ENCODE results near the gene SHISA6. TPM values are rescaled to one million over a fixed set of nuclear protein-coding genes. Genes with fewer than 3 reads are reported as not detected.

SHISA6 gene
- total RNA-seq, 2 donors from 2014 or later = not detected

- Mint-ChIP-seq H3K27ac (no peak overlapping the region), H3K36me3 (peaks cover 0 to 5% of the 10 kb centered on the region in 2 donors), H3K9me3 (peaks cover 20 to 21% of the 10 kb centered on the region in 2 donors)
- no peak for ATAC-seq
- DNase-seq (ENCODE audit: low spot score in 2 of 2) = no peak
Measured at GRCh38 chr17:11353601-11354000, 112.6 kb downstream of the SHISA6 start.

- Mint-ChIP-seq H3K27ac (no peak overlapping the region), H3K36me3 (peaks cover 0 to 4% of the 10 kb centered on the region in 2 donors), H3K9me3 (peaks cover 11 to 15% of the 10 kb centered on the region in 2 donors)
- ATAC-seq = no peak
- DNase-seq (ENCODE audit: low spot score in 2 of 2) = no peak
Measured at GRCh38 chr17:11356371-11356770, 115.4 kb downstream of the SHISA6 start.

GRCh38 chr17:11363565-11364117 is 122.6 kb downstream of the SHISA6 start:
- Mint-ChIP-seq H3K9me3 (no peaks in the 10 kb centered on the region), H3K27ac (no peak overlapping the region), H3K36me3 (no peaks in the 10 kb centered on the region)
- DNase-seq (ENCODE audit: low spot score in 2 of 2) = no peak
- no peak for ATAC-seq

GRCh38 chr17:11366272-11366850 is 125.3 kb downstream of the SHISA6 start:
- peaks cover 0 to 9% of the 10 kb centered on the region in 2 donors for H3K9me3 Mint-ChIP-seq
- no peak for DNase-seq (ENCODE audit: low spot score in 2 of 2)
- no peak for ATAC-seq
- H3K36me3 Mint-ChIP-seq = no peaks in the 10 kb centered on the region
- no peak overlapping the region for H3K27ac Mint-ChIP-seq

- DNase-seq (ENCODE audit: low spot score in 2 of 2) (no peak), ATAC-seq (no peak)
- H3K9me3 Mint-ChIP-seq = peaks cover 5 to 13% of the 10 kb centered on the region in 2 donors
- no peaks in the 10 kb centered on the region for H3K36me3 Mint-ChIP-seq
- H3K27ac Mint-ChIP-seq = no peak overlapping the region
Measured at GRCh38 chr17:11369575-11369974, 128.6 kb downstream of the SHISA6 start.

- Mint-ChIP-seq H3K9me3 (peaks cover 10 to 13% of the 10 kb centered on the region in 2 donors), H3K36me3 (no peaks in the 10 kb centered on the region), H3K27ac (no peak overlapping the region)
- ATAC-seq (no peak), DNase-seq (ENCODE audit: low spot score in 2 of 2) (no peak)
Measured at GRCh38 chr17:11372692-11373091, 131.7 kb downstream of the SHISA6 start.

- Mint-ChIP-seq H3K9me3 (peaks cover 7 to 11% of the 10 kb centered on the region in 2 donors), H3K27ac (no peak overlapping the region), H3K36me3 (peaks cover 0 to under 1% of the 10 kb centered on the region in 2 donors)
- DNase-seq (ENCODE audit: low spot score in 2 of 2) = no peak
- no peak for ATAC-seq
Measured at GRCh38 chr17:11378506-11378905, 137.5 kb downstream of the SHISA6 start.

GRCh38 chr17:11380761-11381160 is 139.7 kb downstream of the SHISA6 start:
- DNase-seq (ENCODE audit: low spot score in 2 of 2) (no peak), ATAC-seq (no peak)
- peaks cover 0 to 7% of the 10 kb centered on the region in 2 donors for H3K36me3 Mint-ChIP-seq

GRCh38 chr17:11383157-11383556 is 142.1 kb downstream of the SHISA6 start:
- H3K9me3 Mint-ChIP-seq = peaks cover 11 to 34% of the 10 kb centered on the region in 2 donors
- H3K27ac Mint-ChIP-seq = no peak overlapping the region

More at GRCh38 chr17:11380761-11381160, 139.7 kb downstream of the SHISA6 start:
- H3K27ac Mint-ChIP-seq = no peak overlapping the region
- peaks cover 11 to 21% of the 10 kb centered on the region in 2 donors for H3K9me3 Mint-ChIP-seq

GRCh38 chr17:11384131-11384530 is 143.1 kb downstream of the SHISA6 start:
- no peak for DNase-seq (ENCODE audit: low spot score in 2 of 2)
- Mint-ChIP-seq H3K36me3 (peaks cover 0 to 7% of the 10 kb centered on the region in 2 donors), H3K27ac (no peak overlapping the region), H3K9me3 (peaks cover 11 to 34% of the 10 kb centered on the region in 2 donors)
- ATAC-seq = no peak

More at GRCh38 chr17:11383157-11383556, 142.1 kb downstream of the SHISA6 start:
- DNase-seq (ENCODE audit: low spot score in 2 of 2) = no peak
- H3K36me3 Mint-ChIP-seq = peaks cover 0 to 7% of the 10 kb centered on the region in 2 donors
- no peak for ATAC-seq

GRCh38 chr17:11387610-11388009 is 146.6 kb downstream of the SHISA6 start:
- H3K27ac Mint-ChIP-seq = no peak overlapping the region
- peaks cover 0 to 7% of the 10 kb centered on the region in 2 donors for H3K36me3 Mint-ChIP-seq
- no peak for DNase-seq (ENCODE audit: low spot score in 2 of 2)
- ATAC-seq = no peak
- peaks cover 21 to 36% of the 10 kb centered on the region in 2 donors for H3K9me3 Mint-ChIP-seq

GRCh38 chr17:11388054-11388453 is 147.0 kb downstream of the SHISA6 start:
- Mint-ChIP-seq H3K36me3 (peaks cover 0 to 7% of the 10 kb centered on the region in 2 donors), H3K9me3 (peaks cover 21 to 37% of the 10 kb centered on the region in 2 donors), H3K27ac (no peak overlapping the region)
- DNase-seq (ENCODE audit: low spot score in 2 of 2) (no peak), ATAC-seq (no peak)

GRCh38 chr17:11389583-11389982 is 148.6 kb downstream of the SHISA6 start:
- Mint-ChIP-seq H3K9me3 (peaks cover 17 to 35% of the 10 kb centered on the region in 2 donors), H3K27ac (no peak overlapping the region), H3K36me3 (no peaks in the 10 kb centered on the region)
- no peak for ATAC-seq
- DNase-seq (ENCODE audit: low spot score in 2 of 2) = no peak

- Mint-ChIP-seq H3K36me3 (no peaks in the 10 kb centered on the region), H3K27ac (no peak overlapping the region), H3K9me3 (peaks cover 17 to 21% of the 10 kb centered on the region in 2 donors)
- no peak for ATAC-seq
- no peak for DNase-seq (ENCODE audit: low spot score in 2 of 2)
Measured at GRCh38 chr17:11391134-11391533, 150.1 kb downstream of the SHISA6 start.

GRCh38 chr17:11404431-11405276 is 163.6 kb downstream of the SHISA6 start:
- H3K9me3 Mint-ChIP-seq = peaks cover 25 to 27% of the 10 kb centered on the region in 2 donors
- ATAC-seq (no peak), DNase-seq (ENCODE audit: low spot score in 2 of 2) (no peak)

GRCh38 chr17:11406716-11407115 is 165.7 kb downstream of the SHISA6 start:
- DNase-seq (ENCODE audit: low spot score in 2 of 2) (no peak), ATAC-seq (no peak)
- Mint-ChIP-seq H3K9me3 (peaks cover 10 to 14% of the 10 kb centered on the region in 2 donors), H3K36me3 (no peaks in the 10 kb centered on the region), H3K27ac (no peak overlapping the region)

More at GRCh38 chr17:11404431-11405276, 163.6 kb downstream of the SHISA6 start:
- Mint-ChIP-seq H3K27ac (no peak overlapping the region), H3K36me3 (peaks cover 0 to 11% of the 10 kb centered on the region in 2 donors)

- no peaks in the 10 kb centered on the region for H3K9me3 Mint-ChIP-seq
- DNase-seq (ENCODE audit: low spot score in 2 of 2) (no peak), ATAC-seq (no peak)
- H3K36me3 Mint-ChIP-seq = no peaks in the 10 kb centered on the region
- H3K27ac Mint-ChIP-seq = no peak overlapping the region
Measured at GRCh38 chr17:11412654-11413053, 171.6 kb downstream of the SHISA6 start.
